ENCODE measurements around the gene LPP. TPM values are rescaled to one million over a fixed set of nuclear protein-coding genes. Genes with fewer than 3 reads are reported as not detected.

Gene LPP
- total and polyA plus RNA-seq, 2 of the 13 experiments (the other 11 are each of a cell fraction or from before 2014, with no cell fraction given): 19.2 to 29.9 TPM

GRCh38 chr3:188294823-188295487 lies 141.0 kb downstream of the LPP start (continued):
- TF ChIP-seq HNF4A (CRISPR knock-in tag; IDR thresholded peaks at IDR 0.05) (peak; percentile 83), ZNF362 (CRISPR knock-in tag; IDR thresholded peaks at IDR 0.05; ENCODE audit: borderline replicate concordance) (peak; percentile 82), ZBTB20 (CRISPR knock-in tag; IDR thresholded peaks at IDR 0.05; ENCODE audit: borderline replicate concordance, low read depth) (peak; percentile 91; the same call in 1 of the 2 replicates), ZNF672 (CRISPR knock-in tag; IDR thresholded peaks at IDR 0.05) (no peak), CENPT (CRISPR knock-in tag; IDR thresholded peaks at IDR 0.05; ENCODE audit: low read depth) (no peak), SRSF9 (IDR thresholded peaks at IDR 0.05; ENCODE audit: borderline replicate concordance, insufficient read depth, low read depth, low read length, poor library complexity, severe bottlenecking) (no peak), MXD1 (CRISPR knock-in tag; IDR thresholded peaks at IDR 0.05) (no peak), SP2 (CRISPR knock-in tag; IDR thresholded peaks at IDR 0.05) (no peak), ZNF333 (CRISPR knock-in tag; IDR thresholded peaks at IDR 0.05; ENCODE audit: borderline replicate concordance) (no peak), MIER2 (CRISPR knock-in tag; IDR thresholded peaks at IDR 0.05) (peak; percentile 59; the same call in 1 of the 2 replicates)
- TF ChIP-seq, protein P1, sequence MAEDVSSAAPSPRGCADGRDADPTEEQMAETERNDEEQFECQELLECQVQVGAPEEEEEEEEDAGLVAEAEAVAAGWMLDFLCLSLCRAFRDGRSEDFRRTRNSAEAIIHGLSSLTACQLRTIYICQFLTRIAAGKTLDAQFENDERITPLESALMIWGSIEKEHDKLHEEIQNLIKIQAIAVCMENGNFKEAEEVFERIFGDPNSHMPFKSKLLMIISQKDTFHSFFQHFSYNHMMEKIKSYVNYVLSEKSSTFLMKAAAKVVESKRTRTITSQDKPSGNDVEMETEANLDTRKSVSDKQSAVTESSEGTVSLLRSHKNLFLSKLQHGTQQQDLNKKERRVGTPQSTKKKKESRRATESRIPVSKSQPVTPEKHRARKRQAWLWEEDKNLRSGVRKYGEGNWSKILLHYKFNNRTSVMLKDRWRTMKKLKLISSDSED (CRISPR knock-in tag; IDR thresholded peaks at IDR 0.05): no peak
- TF ChIP-seq, protein P2, sequence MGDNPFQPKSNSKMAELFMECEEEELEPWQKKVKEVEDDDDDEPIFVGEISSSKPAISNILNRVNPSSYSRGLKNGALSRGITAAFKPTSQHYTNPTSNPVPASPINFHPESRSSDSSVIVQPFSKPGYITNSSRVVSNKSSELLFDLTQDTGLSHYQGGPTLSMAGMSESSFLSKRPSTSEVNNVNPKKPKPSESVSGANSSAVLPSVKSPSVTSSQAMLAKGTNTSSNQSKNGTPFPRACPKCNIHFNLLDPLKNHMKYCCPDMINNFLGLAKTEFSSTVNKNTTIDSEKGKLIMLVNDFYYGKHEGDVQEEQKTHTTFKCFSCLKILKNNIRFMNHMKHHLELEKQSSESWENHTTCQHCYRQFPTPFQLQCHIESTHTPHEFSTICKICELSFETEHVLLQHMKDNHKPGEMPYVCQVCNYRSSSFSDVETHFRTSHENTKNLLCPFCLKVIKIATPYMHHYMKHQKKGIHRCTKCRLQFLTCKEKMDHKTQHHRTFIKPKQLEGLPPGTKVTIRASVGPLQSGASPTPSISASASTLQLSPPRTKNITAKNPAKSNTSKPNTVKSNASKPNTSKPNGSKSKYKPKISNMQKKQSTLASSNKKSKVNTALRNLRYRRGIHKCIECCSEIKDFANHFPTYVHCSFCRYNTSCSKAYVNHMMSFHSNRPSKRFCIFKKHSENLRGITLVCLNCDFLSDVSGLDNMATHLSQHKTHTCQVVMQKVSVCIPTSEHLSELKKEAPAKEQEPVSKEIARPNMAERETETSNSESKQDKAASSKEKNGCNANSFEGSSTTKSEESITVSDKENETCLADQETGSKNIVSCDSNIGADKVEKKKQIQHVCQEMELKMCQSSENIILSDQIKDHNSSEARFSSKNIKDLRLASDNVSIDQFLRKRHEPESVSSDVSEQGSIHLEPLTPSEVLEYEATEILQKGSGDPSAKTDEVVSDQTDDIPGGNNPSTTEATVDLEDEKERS (CRISPR knock-in tag; IDR thresholded peaks at IDR 0.05): peak; percentile 76
- TF ChIP-seq, protein P3, sequence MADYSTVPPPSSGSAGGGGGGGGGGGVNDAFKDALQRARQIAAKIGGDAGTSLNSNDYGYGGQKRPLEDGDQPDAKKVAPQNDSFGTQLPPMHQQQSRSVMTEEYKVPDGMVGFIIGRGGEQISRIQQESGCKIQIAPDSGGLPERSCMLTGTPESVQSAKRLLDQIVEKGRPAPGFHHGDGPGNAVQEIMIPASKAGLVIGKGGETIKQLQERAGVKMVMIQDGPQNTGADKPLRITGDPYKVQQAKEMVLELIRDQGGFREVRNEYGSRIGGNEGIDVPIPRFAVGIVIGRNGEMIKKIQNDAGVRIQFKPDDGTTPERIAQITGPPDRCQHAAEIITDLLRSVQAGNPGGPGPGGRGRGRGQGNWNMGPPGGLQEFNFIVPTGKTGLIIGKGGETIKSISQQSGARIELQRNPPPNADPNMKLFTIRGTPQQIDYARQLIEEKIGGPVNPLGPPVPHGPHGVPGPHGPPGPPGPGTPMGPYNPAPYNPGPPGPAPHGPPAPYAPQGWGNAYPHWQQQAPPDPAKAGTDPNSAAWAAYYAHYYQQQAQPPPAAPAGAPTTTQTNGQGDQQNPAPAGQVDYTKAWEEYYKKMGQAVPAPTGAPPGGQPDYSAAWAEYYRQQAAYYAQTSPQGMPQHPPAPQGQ (CRISPR knock-in tag; IDR thresholded peaks at IDR 0.05; ENCODE audit: borderline replicate concordance): peak; percentile 80; the same call in 1 of the 2 replicates
- TF ChIP-seq, protein P4, sequence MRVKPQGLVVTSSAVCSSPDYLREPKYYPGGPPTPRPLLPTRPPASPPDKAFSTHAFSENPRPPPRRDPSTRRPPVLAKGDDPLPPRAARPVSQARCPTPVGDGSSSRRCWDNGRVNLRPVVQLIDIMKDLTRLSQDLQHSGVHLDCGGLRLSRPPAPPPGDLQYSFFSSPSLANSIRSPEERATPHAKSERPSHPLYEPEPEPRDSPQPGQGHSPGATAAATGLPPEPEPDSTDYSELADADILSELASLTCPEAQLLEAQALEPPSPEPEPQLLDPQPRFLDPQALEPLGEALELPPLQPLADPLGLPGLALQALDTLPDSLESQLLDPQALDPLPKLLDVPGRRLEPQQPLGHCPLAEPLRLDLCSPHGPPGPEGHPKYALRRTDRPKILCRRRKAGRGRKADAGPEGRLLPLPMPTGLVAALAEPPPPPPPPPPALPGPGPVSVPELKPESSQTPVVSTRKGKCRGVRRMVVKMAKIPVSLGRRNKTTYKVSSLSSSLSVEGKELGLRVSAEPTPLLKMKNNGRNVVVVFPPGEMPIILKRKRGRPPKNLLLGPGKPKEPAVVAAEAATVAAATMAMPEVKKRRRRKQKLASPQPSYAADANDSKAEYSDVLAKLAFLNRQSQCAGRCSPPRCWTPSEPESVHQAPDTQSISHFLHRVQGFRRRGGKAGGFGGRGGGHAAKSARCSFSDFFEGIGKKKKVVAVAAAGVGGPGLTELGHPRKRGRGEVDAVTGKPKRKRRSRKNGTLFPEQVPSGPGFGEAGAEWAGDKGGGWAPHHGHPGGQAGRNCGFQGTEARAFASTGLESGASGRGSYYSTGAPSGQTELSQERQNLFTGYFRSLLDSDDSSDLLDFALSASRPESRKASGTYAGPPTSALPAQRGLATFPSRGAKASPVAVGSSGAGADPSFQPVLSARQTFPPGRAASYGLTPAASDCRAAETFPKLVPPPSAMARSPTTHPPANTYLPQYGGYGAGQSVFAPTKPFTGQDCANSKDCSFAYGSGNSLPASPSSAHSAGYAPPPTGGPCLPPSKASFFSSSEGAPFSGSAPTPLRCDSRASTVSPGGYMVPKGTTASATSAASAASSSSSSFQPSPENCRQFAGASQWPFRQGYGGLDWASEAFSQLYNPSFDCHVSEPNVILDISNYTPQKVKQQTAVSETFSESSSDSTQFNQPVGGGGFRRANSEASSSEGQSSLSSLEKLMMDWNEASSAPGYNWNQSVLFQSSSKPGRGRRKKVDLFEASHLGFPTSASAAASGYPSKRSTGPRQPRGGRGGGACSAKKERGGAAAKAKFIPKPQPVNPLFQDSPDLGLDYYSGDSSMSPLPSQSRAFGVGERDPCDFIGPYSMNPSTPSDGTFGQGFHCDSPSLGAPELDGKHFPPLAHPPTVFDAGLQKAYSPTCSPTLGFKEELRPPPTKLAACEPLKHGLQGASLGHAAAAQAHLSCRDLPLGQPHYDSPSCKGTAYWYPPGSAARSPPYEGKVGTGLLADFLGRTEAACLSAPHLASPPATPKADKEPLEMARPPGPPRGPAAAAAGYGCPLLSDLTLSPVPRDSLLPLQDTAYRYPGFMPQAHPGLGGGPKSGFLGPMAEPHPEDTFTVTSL (CRISPR knock-in tag; IDR thresholded peaks at IDR 0.05; ENCODE audit: borderline replicate concordance): peak; percentile 99
